KBM-7 (cell line): ENCODE results near the gene ZBTB40.
A peak's percentile ranks its signal among the peaks of the same experiment; 100 is the strongest.

Experiments used
- DNase-seq: peaks from one replicate; pipeline ENCODE4 v3.0.0-alpha.2; 2015
- in situ Hi-C: fragments of 300-500 bp; cut with MboI; formaldehyde crosslinking; loops from 2 replicates; pipeline ENCODE4 v1.14.3; 2020; ENCODE audit warnings: low sequenced_read_pairs, low pct_unique_long_range_greater_than_20kb, mixed read lengths

ZBTB40 gene

GRCh38 chr1:22451702-22452480 is at the start of gene ZBTB40:
Gene ZBTB40, plus strand, starts transcription at chr1:22451851. Its CDS starts 38,098 bp downstream, at chr1:22489949.
- in situ Hi-C loops: no loop called here
- DNase-seq: peak; percentile 98

GRCh38 chr1:22402356-22403053 is 49.1 kb upstream of the ZBTB40 start:
- in situ Hi-C loops: loop anchor here (25.0 kb wide), 1 partner anchor 265 kb away; the partner anchor contains the start of gene WNT4
- DNase-seq: no peak

GRCh38 chr1:22404486-22404885 is 47.2 kb upstream of the ZBTB40 start:
- in situ Hi-C loops: loop anchor here (25.0 kb wide), 1 partner anchor 267 kb away; the partner anchor contains the start of gene WNT4
- no peak for DNase-seq

- DNase-seq: no peak
- in situ Hi-C loops: loop anchor here (25.0 kb wide), 1 partner anchor 270 kb away; the partner anchor contains the start of gene WNT4
Observed at GRCh38 chr1:22406722-22407495, 44.7 kb upstream of the ZBTB40 start.

GRCh38 chr1:22408230-22408629 is 43.4 kb upstream of the ZBTB40 start:
- no peak for DNase-seq
- in situ Hi-C loops: loop anchor here (25.0 kb wide), 1 partner anchor 271 kb away; the partner anchor contains the start of gene WNT4

GRCh38 chr1:22410401-22410800 is 41.2 kb upstream of the ZBTB40 start:
- no peak for DNase-seq
- in situ Hi-C loops: loop anchor here (10.0 to 25.0 kb wide), 2 partner anchors 234 to 273 kb away; partner anchors contain the start of genes C1QC and WNT4

GRCh38 chr1:22410928-22411495 is 40.6 kb upstream of the ZBTB40 start:
- no peak for DNase-seq
- in situ Hi-C loops: loop anchor here (10.0 to 25.0 kb wide), 2 partner anchors 234 to 274 kb away; partner anchors contain the start of genes C1QC and WNT4

GRCh38 chr1:22411589-22411988 is 40.1 kb upstream of the ZBTB40 start:
- in situ Hi-C loops: loop anchor here (10.0 to 25.0 kb wide), 2 partner anchors 233 to 274 kb away; partner anchors contain the start of genes C1QC and WNT4
- no peak for DNase-seq

- in situ Hi-C loops: loop anchor here (10.0 to 25.0 kb wide), 2 partner anchors 232 to 276 kb away; partner anchors contain the start of genes C1QC and WNT4
- DNase-seq: no peak
Observed at GRCh38 chr1:22412932-22413727, 38.5 kb upstream of the ZBTB40 start.

GRCh38 chr1:22413799-22414198 is 37.9 kb upstream of the ZBTB40 start:
- in situ Hi-C loops: loop anchor here (10.0 to 25.0 kb wide), 2 partner anchors 231 to 276 kb away; partner anchors contain the start of genes C1QC and WNT4
- DNase-seq: no peak

GRCh38 chr1:22414244-22414751 is 37.4 kb upstream of the ZBTB40 start:
- DNase-seq: no peak
- in situ Hi-C loops: loop anchor here (10.0 to 25.0 kb wide), 2 partner anchors 231 to 277 kb away; partner anchors contain the start of genes C1QC and WNT4

GRCh38 chr1:22415489-22415888 is 36.2 kb upstream of the ZBTB40 start:
- in situ Hi-C loops: loop anchor here (10.0 to 25.0 kb wide), 2 partner anchors 229 to 278 kb away; partner anchors contain the start of genes C1QC and WNT4
- no peak for DNase-seq

- in situ Hi-C loops: loop anchor here (10.0 to 25.0 kb wide), 2 partner anchors 228 to 280 kb away; partner anchors contain the start of genes C1QC and WNT4
- DNase-seq: peak; percentile 85
Observed at GRCh38 chr1:22416555-22417454, 34.8 kb upstream of the ZBTB40 start.

GRCh38 chr1:22417466-22417865 is 34.2 kb upstream of the ZBTB40 start:
- in situ Hi-C loops: loop anchor here (10.0 to 25.0 kb wide), 2 partner anchors 227 to 280 kb away; partner anchors contain the start of genes C1QC and WNT4
- DNase-seq: no peak

GRCh38 chr1:22418312-22418711 is 33.3 kb upstream of the ZBTB40 start:
- in situ Hi-C loops: loop anchor here (10.0 to 25.0 kb wide), 2 partner anchors 226 to 281 kb away; partner anchors contain the start of genes C1QC and WNT4
- no peak for DNase-seq

GRCh38 chr1:22418933-22419382 is 32.7 kb upstream of the ZBTB40 start:
- in situ Hi-C loops: loop anchor here (10.0 to 25.0 kb wide), 2 partner anchors 226 to 282 kb away; partner anchors contain the start of genes C1QC and WNT4
- DNase-seq: no peak
